DOHH2 (cell line): ENCODE results near the gene WDR27.

Source experiments
- EZH2phosphoT487 ChIP-seq: fragments of 200-600 bp; sonication (generic); IDR thresholded peaks from 2 replicates; pipeline ENCODE4 v1.6.1; 2017; ENCODE audit warnings: borderline replicate concordance, mild to moderate bottlenecking, antibody characterized with exemption, low read length, moderate library complexity, mixed read lengths
- TF ChIP-seq, protein P1 (sequence below): fragments of 200-600 bp; sonication (generic); IDR thresholded peaks from one replicate; pipeline ENCODE4 v1.5.1; 2014; ENCODE audit warnings: antibody characterized with exemption, mild to moderate bottlenecking, low read depth, low read length; ENCODE audit not compliant: poor library complexity, severe bottlenecking

DNA sequence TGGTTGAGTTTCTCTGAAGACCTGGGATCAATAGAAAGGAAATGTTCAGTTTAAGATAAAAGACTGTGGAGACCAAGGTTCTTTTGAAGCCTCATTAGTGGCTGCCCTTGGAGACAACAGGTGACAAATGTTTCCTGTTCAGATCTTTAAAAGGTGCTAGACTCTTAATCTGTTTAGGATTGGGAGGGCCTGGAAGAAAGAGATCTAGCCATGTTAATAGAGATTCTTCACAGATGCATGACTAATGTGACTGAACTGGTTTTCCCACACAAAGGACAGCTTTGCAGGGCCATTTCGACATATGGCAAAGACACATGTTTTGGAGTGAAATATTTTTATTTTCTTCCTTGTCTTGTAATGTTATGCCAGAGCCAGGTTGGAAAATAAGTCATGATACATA is 82.2 kb downstream of the WDR27 start:
- TF ChIP-seq, protein P1, sequence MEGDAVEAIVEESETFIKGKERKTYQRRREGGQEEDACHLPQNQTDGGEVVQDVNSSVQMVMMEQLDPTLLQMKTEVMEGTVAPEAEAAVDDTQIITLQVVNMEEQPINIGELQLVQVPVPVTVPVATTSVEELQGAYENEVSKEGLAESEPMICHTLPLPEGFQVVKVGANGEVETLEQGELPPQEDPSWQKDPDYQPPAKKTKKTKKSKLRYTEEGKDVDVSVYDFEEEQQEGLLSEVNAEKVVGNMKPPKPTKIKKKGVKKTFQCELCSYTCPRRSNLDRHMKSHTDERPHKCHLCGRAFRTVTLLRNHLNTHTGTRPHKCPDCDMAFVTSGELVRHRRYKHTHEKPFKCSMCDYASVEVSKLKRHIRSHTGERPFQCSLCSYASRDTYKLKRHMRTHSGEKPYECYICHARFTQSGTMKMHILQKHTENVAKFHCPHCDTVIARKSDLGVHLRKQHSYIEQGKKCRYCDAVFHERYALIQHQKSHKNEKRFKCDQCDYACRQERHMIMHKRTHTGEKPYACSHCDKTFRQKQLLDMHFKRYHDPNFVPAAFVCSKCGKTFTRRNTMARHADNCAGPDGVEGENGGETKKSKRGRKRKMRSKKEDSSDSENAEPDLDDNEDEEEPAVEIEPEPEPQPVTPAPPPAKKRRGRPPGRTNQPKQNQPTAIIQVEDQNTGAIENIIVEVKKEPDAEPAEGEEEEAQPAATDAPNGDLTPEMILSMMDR, result no peak
- no peak for TF ChIP-seq EZH2phosphoT487
